Activated CD4-positive, alpha-beta T cell treated with anti-CD3 and anti-CD28 coated beads for 1 hour (primary cell): ENCODE data around the gene HSH2D.

ENCODE experiments used
- DNase-seq: peaks from one replicate; pipeline ENCODE4 v3.0.0-alpha.2; 2020

Gene HSH2D

GRCh38 chr19:16121141-16121540 is 22.3 kb upstream of the HSH2D start:
- DNase-seq, result no peak

DNA sequence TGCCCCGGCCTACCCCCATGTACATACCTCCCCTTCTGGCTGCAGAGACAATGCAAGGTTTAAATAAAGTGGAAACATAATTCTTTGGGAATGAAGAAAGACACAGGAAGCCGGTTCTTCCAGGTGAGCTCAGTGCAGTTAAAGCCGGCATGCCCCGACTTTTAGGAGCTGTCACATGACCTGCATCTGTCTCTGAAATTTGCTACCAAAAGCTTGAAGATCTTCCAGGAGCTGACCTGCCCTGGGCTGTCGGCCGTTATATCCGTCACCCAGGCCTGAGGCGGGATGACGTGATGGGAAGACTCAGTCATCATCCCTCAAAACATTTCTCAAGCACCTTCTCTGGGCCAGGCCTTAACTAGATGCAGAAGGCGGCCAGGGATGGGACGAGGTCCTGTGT is 21.5 kb upstream of the HSH2D start:
- DNase-seq, result no peak

DNA sequence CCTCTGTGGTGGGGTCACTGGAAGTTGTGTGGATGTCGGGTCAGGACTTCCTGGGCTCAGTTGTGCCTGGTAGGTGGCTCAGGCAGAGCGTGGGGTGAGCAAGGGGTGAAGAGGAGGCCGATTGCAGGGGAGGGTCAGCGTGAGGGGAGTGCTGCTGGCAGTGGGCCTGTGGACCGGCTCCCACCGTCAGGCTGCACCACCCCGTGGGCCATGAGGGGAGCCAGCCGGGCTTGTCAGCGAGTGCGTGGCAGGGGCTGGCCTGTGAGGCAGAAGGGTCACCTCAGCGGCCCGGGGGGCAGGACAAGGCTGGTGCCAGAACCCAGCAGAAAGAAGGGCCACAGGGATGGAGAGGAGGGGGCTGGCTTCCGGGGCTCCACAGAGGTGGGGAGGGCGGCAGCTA is 18.5 kb upstream of the HSH2D start:
- DNase-seq, result no peak

DNA sequence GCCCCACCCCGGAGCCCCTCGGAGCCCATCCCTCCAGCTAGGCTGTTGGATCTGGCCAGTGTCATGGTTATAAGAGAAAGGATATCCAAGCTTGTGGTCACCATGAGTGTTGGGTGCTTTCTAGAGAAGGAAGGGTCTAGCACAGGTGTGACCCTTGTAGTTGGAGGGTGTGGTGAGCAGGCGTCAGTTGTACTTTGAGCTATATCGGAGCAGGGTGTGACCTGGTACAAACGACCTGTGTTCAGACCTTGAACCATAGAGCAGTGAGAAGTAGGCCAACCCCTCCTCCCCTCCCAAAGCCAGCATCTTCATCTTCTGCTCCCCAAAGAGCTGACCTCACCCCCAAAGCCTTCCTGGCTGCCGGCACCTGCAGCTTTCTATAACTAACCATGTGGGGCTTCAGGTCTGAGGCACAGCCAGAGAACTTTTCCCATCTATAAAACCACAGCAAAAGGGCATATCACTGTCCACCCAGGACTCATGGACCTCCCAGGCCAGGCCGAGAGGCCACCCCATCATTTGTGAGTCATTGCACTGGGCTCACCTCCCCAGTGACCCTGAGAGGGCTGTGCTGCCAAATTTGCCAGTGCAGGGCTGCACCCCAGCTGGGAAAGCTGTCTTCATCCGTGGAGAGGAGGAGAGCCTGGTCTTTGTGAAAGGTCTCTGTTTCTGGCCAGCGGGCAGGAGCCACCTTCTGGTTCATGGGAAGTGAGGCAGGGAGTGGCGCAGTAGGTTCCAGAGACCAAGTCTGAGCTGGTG is 17.6 kb upstream of the HSH2D start:
- DNase-seq, result no peak

- no peak for DNase-seq
These were observed 16.4 kb upstream of the HSH2D start for GRCh38 chr19:16127080-16127479.

GRCh38 chr19:16127776-16128371 is 15.6 kb upstream of the HSH2D start:
- DNase-seq, result no peak

DNA sequence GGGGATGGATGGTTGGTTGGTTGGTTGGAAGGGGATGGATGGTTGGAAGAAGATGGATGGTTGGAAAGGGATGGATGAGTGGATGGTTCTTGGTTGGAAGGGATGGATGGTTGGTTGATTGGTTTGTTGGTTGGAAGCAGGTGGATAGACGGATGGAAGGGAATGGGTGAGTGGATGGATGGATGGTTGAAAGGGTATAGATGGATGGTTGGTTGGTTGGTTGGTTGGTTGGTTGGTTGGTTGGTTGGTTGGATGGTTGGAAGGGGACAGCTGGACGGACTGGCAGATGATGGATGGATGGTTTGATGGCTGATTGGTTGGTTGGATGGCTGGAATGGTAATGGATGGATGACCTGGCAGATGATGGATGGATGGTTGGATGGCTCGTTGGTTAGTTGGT is 11.8 kb upstream of the HSH2D start:
- DNase-seq, result no peak

GRCh38 chr19:16133818-16134217 is 9.7 kb upstream of the HSH2D start:
- no peak for DNase-seq

- no peak for DNase-seq
These were observed 9.0 kb upstream of the HSH2D start for GRCh38 chr19:16134510-16134909.

DNA sequence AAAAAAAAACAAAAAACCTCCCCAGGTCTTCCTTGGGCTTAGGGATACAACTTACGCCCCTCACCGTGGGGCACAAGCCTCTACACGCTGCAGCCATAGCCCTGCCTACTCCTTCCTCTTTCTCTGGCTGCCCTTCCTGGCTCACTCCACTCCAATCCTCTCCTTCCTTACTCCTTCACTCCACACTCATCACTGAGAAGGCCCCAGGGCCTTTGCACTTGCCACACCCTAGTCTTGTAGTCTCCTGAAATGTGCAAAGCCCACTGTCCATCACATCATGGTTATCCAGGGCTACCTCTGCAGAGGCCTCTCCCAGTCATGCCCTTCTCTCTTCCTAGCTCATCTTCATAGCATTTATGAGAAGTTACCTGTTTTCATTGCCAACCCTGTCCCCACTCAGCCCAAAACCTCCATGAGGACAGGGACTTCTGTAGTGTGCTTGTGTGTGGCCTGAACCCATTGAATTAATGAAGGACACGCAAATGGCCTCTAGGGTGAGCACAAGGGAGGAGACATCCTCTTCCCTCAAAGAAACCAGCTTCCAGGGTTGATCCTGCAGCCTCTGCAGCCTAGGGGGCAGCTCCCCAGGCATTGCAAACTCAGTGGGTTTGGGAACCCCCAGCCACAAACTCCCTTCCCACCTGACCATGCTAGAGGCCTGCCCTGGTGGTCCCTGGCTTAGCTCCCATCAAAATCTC is 7.9 kb upstream of the HSH2D start:
- no peak for DNase-seq

GRCh38 chr19:16136185-16136999 is 7.1 kb upstream of the HSH2D start:
- no peak for DNase-seq

DNA sequence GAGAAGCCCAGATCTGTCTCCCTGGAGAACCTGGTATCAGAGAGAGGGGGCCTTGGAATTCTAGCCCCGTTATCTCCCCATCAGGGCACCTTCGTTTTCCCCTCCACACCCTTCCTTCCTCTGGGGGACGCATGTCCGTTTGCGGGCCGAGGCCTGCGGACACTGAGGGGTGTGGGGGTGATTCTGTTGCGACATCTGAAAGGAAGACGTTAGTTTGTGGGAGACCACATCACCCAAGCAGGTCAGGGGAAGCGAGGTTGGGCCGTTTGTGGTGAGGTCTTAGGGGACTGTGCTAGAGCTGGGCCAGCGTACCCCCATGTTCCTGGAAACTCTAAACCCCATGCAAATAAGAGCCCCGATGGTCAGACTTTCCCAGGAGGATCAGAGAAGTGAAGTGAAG is 3.7 kb upstream of the HSH2D start:
- DNase-seq, result no peak

- DNase-seq, result no peak
These were observed 2.4 kb upstream of the HSH2D start for GRCh38 chr19:16141043-16141442.

GRCh38 chr19:16142032-16142580 is 1.4 kb upstream of the HSH2D start:
- no peak for DNase-seq

GRCh38 chr19:16144216-16144581 is 714 bp downstream of the HSH2D start:
- no peak for DNase-seq

DNA sequence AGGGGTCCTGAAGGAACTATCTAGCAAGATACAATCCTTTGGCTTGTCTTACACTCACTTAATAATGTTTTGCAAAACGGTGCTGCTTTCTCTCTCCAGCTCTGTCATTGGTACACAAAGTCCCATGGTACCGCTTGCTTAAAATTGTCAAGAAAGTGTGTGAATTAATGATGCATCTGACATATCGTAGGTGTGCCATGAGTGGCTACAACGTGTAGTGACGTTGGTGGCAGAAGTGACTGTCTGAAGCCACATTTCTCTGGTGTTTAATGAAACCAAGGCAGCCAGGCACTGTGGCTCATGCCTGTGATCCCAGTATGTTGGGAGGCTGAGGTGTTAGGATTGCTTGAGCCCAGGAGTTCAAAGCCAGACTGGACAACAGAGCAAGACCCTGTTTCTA is 2.6 kb downstream of the HSH2D start:
- DNase-seq, result no peak

- DNase-seq, result no peak
These were observed 5.2 kb downstream of the HSH2D start for GRCh38 chr19:16148443-16149229.

GRCh38 chr19:16153582-16154336 is 10.3 kb downstream of the HSH2D start:
- no peak for DNase-seq

DNA sequence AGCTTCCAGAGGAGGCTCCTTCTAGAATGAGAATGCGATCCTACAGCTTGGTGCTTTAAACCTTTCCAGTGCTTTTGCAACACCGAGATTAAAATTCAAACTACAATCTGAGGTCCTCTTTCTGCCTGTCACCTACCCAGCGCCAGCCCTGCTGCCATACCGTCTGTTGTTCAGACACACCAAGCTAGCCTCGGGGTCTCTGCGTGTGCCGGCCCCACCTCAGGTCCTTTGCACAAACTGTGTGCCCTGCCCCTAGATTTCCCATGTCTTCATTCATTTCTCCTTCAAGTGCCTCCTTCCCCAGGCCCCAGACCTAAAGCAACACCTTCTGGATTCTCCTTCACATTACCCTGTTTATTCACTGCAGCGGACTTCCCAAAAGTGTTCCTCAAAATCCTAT is 11.1 kb downstream of the HSH2D start:
- DNase-seq, result no peak

GRCh38 chr19:16155128-16155527 is 11.6 kb downstream of the HSH2D start:
- no peak for DNase-seq

- DNase-seq, result no peak
These were observed 13.4 kb downstream of the HSH2D start for GRCh38 chr19:16156904-16157303.

GRCh38 chr19:16157601-16158000 is 14.1 kb downstream of the HSH2D start:
- DNase-seq, result no peak
